MCF 10A (cell line): ENCODE data around the gene RALA. TPM values are rescaled to one million over a fixed set of nuclear protein-coding genes. Genes with fewer than 3 reads are reported as not detected.
"Not testable (repeated sequence)": the region's sequence is repeated elsewhere in the genome, so short reads cannot be mapped to it uniquely, and the experiment has no call there.

Source experiments
- BruUV-seq: library from RNA; stranded (reverse); fragments of 400-500 nt; replicated peaks from 2 replicates; lab custom pipeline; 2021; lab: Mats Ljungman, UMichigan
- CTCF ChIA-PET: fragments of 300-600 bp; sonication (Branson Sonifier 250); formaldehyde crosslinking; extraction: SDS; loops from one replicate; lab custom pipeline; 2021; ENCODE audit warnings: antibody characterized with exemption, inconsistent platforms; lab: Yijun Ruan, JAX
- POLR2A ChIA-PET: fragments of 300-600, 350-650 bp; sonication (Branson Sonifier 250); formaldehyde crosslinking; extraction: SDS; loops from one replicate; lab custom pipeline; 2020; ENCODE audit warnings: antibody characterized with exemption, inconsistent platforms; lab: Yijun Ruan, JAX
- DNase-seq: peaks from one replicate; pipeline ENCODE4 v3.0.0-alpha.2; 2018; ENCODE audit not compliant: unreplicated experiment
- H3K27ac Mint-ChIP-seq: one replicate; pipeline ENCODE4 v1.8.0; 2022; ENCODE audit warnings: mild to moderate bottlenecking, low read depth, mixed read lengths; ENCODE audit not compliant: unreplicated experiment
- H3K27me3 Mint-ChIP-seq: one replicate; pipeline ENCODE4 v1.8.0; 2022; ENCODE audit warnings: mixed read lengths; ENCODE audit not compliant: insufficient read depth, unreplicated experiment
- H3K36me3 Mint-ChIP-seq: one replicate; pipeline ENCODE4 v1.8.0; 2022; ENCODE audit warnings: mild to moderate bottlenecking, moderate library complexity, mixed read lengths; ENCODE audit not compliant: insufficient read depth, unreplicated experiment
- H3K4me1 Mint-ChIP-seq: one replicate; pipeline ENCODE4 v1.8.0; 2022; ENCODE audit warnings: mixed read lengths; ENCODE audit not compliant: insufficient read depth, unreplicated experiment
- H3K4me3 Mint-ChIP-seq: one replicate; pipeline ENCODE4 v1.8.0; 2022; ENCODE audit warnings: mild to moderate bottlenecking, moderate library complexity, mixed read lengths; ENCODE audit not compliant: unreplicated experiment
- H3K9me3 Mint-ChIP-seq: one replicate; pipeline ENCODE4 v1.8.0; 2022; ENCODE audit warnings: mixed read lengths; ENCODE audit not compliant: unreplicated experiment
- CTCF ChIP-seq: fragments of 200-600 bp; IDR thresholded peaks from one replicate; pipeline ENCODE4 v1.8.0; 2022; ENCODE audit warnings: antibody characterized with exemption, mild to moderate bottlenecking; ENCODE audit not compliant: unreplicated experiment
- intact Hi-C: fragments of 100-400 bp; cut with micrococcal nuclease; formaldehyde crosslinking; loops from 2 replicates; pipeline ENCODE4 v1.14.1; 2022
- total RNA-seq: library from RNA; stranded (reverse); gene quantifications from 2 replicates; pipeline ENCODE4 v1.2.3, GENCODE V29; 2022

RALA gene
- total RNA-seq, 1 experiment from 2014 or later, result 34.1 TPM

DNA sequence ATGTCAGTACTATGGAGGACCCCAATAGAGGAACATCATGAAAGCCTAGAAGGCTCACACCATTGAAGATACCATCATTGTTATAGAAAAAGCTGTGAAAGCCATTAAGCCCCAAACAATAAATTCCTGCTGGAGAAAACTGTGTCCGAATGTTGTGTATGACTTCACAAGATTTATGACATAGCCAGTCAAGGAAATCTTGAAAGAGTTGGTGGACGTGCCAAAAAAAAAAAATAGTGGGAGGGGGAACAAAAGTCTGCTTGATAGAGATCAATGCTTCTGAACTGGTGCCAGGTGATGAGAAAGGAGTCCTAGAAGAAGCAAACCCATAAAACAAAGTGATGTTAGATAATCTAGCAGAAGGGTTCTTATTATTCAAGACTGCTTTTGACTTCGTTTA, 41.2 kb downstream of the RALA start:
- Mint-ChIP-seq H3K4me1 (peaks cover 14% of the 10 kb centered on the region), H3K9me3 (peaks cover 12% of the 10 kb centered on the region), H3K36me3 (peaks cover 10% of the 10 kb centered on the region), H3K4me3 (no peak overlapping the region), H3K27ac (no peak overlapping the region), H3K27me3 (no peaks in the 10 kb centered on the region)
- no peak for DNase-seq
- TF ChIP-seq CTCF, result no peak
- no TSS peak for BruUV-seq
- intact Hi-C loops, result no loop called here
- CTCF ChIA-PET, result no interaction called here
- POLR2A ChIA-PET, result interaction anchor here (0.6 to 1.0 kb wide), 3 partner anchors 14 to 340 kb away, joined by 3 to 5 read pairs (median 4); no protein-coding TSS in a partner anchor

DNA sequence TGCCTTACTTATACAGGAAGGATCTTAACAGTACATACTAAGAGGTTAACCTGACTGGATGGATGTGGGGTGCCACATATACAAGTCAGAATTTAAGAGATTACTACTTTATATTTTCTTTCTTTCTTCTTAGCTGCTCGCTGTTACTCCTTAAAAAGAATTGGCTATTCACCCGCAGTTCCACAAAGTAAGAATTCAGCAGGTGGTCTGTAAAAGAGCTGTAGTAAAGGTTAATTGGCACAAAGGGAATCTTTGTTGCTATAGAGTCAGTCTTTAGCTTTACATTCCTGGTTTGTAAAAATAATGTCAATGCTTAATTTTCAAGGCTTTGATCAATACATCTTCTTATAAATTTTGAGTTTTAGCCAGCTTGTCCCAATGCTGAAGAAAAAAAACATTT, 43.2 kb downstream of the RALA start:
- no peak for DNase-seq
- H3K9me3 Mint-ChIP-seq, result peaks cover 12% of the 10 kb centered on the region
- no peak overlapping the region for H3K27ac Mint-ChIP-seq
- intact Hi-C loops, result no loop called here
- H3K4me1 Mint-ChIP-seq, result peaks cover 14% of the 10 kb centered on the region
- no TSS peak for BruUV-seq
- ChIA-PET CTCF (interaction anchor here (0.6 to 1.1 kb wide), 3 partner anchors 20 to 432 kb away, joined by 3 read pairs; no protein-coding TSS in a partner anchor), POLR2A (interaction anchor here (0.8 kb wide), 1 partner anchor 17 kb away, joined by 3 read pairs; no protein-coding TSS in a partner anchor)
- H3K27me3 Mint-ChIP-seq, result no peaks in the 10 kb centered on the region
- no peak overlapping the region for H3K4me3 Mint-ChIP-seq
- H3K36me3 Mint-ChIP-seq, result peaks cover 10% of the 10 kb centered on the region
- TF ChIP-seq CTCF, result no peak

- no peak for DNase-seq
- BruUV-seq, result no TSS peak
- H3K36me3 Mint-ChIP-seq, result peaks cover 10% of the 10 kb centered on the region
- H3K9me3 Mint-ChIP-seq, result peaks cover 11% of the 10 kb centered on the region
- POLR2A ChIA-PET, result interaction anchor here (0.5 kb wide), 1 partner anchor 59 kb away, joined by 3 read pairs; no protein-coding TSS in a partner anchor
- intact Hi-C loops, result no loop called here
- CTCF ChIA-PET, result interaction anchor here (1.8 kb wide), 1 partner anchor 87 kb away, joined by 4 read pairs; no protein-coding TSS in a partner anchor
- H3K27me3 Mint-ChIP-seq, result no peaks in the 10 kb centered on the region
- no peak overlapping the region for H3K27ac Mint-ChIP-seq
- no peak for TF ChIP-seq CTCF
- no peak overlapping the region for H3K4me3 Mint-ChIP-seq
- peaks cover 14% of the 10 kb centered on the region for H3K4me1 Mint-ChIP-seq
These were observed 44.1 kb downstream of the RALA start for GRCh38 chr7:39667341-39667923.

DNA sequence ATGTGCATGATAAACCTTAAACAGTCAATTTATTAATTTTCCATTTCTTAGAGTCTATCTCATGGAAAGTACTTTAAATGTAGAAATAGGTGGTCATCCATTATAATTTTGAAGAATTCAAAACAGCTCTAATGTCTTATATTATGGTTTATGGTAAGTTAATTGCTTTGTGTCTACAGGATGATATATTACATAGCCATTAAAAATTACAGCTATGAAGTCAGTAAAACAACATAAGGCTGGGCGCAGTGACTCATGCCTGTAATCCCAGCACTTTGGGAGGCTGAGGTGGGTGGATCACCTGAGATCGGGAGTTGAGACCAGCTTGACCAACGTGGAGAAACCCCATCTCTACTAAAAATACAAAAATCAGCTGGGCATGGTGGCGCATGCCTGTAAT, 44.9 kb downstream of the RALA start:
- H3K9me3 Mint-ChIP-seq, H3K4me3 Mint-ChIP-seq, BruUV-seq, POLR2A ChIA-PET, H3K27me3 Mint-ChIP-seq, intact Hi-C loops, H3K36me3 Mint-ChIP-seq, H3K27ac Mint-ChIP-seq, DNase-seq: not testable (repeated sequence)
- peaks cover 14% of the 10 kb centered on the region for H3K4me1 Mint-ChIP-seq
- CTCF ChIA-PET, result interaction anchor here (1.8 kb wide), 1 partner anchor 88 kb away, joined by 4 read pairs; no protein-coding TSS in a partner anchor
